Mucosa of gallbladder (tissue), 1 donor: ENCODE data around the gene DGKD. TPM values are rescaled to one million over a fixed set of nuclear protein-coding genes. Genes with fewer than 3 reads are reported as not detected.

Experiments
- DNase-seq: peaks from one replicate; pipeline ENCODE4 v3.0.0-alpha.2; 2020; ENCODE audit warnings: low spot score
- total RNA-seq: library from RNA; stranded (reverse); gene quantifications from one replicate; pipeline ENCODE4 v1.2.1, GENCODE V29; 2021
- donor health status: DM: no; HTN: no; CAD: no.

The DGKD gene
- total RNA-seq, 1 donor from 2014 or later, result 24.3 TPM

GRCh38 chr2:233426619-233427342, 72.5 kb downstream of the DGKD start:
- no peak for DNase-seq

DNA sequence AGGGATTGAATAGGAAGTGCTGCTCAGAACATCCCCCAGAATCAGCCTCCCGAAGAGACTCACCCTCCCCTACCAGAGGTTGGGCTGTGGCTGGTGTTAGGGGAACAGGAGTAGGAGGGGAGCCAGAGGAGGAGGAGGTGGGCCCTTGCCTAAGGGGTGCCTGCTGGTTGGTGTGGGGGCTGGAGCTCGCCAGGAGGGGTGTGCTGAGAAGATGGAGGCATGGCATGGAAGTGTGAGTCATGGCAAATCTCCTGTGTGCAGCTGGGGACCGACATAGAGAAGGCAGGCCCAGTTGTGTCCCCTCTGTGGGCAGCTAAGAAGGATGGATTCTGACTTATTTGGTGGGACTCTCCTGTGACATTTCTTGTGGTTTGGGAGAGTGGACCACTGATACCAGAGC, 73.7 kb downstream of the DGKD start:
- no peak for DNase-seq

- no peak for DNase-seq
Measured at GRCh38 chr2:233428438-233428837, 74.1 kb downstream of the DGKD start.

DNA sequence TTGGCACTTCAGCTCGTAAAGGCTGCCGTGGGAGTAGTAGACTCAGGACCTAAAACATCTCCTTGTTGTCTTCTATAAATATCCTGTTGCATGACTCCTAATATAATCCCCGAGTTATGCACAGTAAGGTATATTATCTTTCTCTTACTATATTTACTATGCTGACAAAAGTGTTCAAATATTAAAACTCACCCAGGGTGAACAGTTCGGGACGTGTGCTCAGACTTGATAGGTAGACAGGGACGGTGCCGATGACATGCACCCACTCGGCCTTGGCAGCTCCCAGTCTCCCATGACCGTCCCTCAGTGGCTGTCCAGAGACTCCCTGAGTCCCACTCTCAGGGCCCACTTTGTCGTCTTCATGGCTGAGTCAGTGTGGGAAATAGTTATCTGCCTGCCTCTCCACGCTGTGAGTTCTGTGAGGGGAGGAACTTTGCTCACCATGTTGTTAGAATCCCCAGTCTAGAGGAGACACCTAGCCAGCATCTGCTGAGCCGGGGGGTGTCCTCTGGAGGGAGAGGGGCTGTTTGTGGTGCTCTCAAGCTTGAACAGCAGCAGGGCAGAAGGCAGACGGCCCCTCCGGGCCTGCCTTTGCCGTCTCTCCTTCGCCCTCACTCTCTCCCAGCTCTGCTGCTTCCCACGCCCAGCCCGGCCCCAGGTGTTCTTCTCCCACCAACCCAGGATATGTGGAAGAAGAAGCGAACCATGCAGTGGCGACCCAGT, 75.0 kb downstream of the DGKD start:
- DNase-seq, result no peak

GRCh38 chr2:233430081-233430480, 75.8 kb downstream of the DGKD start:
- no peak for DNase-seq

DNA sequence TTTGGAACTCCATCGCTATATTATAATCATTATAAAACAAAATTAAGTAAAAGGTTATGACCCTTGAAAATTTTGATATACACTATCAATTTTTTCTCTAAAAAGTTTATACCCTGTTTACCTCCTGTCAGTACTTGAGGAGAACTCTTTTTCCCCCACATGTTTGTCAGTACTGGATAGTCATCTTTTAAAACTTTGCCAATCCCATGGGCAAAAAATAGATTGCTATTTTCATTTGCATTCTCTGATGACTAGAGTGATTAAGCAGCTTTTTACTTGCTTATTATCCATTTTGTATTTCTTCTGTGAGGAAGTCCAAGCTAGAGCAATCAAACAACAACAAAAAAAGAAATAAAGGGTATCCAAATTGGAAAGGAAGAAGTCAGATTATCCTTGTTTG, 76.4 kb downstream of the DGKD start:
- DNase-seq, result no peak

- DNase-seq, result no peak
Measured at GRCh38 chr2:233433029-233433428, 78.7 kb downstream of the DGKD start.

- DNase-seq, result no peak
Measured at GRCh38 chr2:233433794-233434193, 79.5 kb downstream of the DGKD start.

GRCh38 chr2:233434666-233435330, 80.5 kb downstream of the DGKD start:
- DNase-seq, result no peak

DNA sequence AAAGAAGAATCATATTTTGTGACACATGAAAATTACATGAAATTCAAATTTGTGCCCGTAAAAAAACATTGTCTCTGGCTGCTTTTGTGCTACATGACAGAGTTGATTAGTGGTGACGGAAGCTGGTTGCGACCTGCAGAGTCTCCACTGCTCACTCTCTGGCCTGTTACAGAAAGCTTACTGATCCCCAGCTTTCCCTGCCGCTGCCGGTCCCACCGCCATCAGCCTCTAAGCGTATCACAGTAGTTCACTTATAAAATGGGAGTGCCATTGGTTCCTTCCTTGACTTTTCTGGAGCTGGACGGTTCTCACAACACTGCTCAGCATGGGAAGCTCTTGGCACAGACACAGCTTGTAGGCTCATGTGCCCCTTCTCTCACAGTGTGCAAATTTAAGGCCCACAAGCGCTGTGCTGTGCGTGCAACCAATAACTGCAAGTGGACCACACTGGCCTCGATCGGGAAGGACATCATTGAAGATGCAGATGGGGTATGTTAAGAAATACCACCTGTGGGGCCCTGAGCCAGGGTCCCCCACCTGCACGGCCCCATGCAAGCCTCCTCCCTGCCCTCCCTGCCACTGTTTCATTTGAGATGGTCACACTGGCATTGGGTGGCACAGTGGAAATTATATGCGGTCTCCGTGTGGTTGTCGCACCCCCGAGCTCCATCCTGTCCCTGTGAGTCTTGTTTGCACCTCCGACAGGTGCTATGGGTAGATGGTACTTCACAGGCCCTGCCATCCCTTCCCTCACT, 81.3 kb downstream of the DGKD start:
- no peak for DNase-seq

GRCh38 chr2:233436191-233436581, 81.9 kb downstream of the DGKD start:
- DNase-seq, result no peak

DNA sequence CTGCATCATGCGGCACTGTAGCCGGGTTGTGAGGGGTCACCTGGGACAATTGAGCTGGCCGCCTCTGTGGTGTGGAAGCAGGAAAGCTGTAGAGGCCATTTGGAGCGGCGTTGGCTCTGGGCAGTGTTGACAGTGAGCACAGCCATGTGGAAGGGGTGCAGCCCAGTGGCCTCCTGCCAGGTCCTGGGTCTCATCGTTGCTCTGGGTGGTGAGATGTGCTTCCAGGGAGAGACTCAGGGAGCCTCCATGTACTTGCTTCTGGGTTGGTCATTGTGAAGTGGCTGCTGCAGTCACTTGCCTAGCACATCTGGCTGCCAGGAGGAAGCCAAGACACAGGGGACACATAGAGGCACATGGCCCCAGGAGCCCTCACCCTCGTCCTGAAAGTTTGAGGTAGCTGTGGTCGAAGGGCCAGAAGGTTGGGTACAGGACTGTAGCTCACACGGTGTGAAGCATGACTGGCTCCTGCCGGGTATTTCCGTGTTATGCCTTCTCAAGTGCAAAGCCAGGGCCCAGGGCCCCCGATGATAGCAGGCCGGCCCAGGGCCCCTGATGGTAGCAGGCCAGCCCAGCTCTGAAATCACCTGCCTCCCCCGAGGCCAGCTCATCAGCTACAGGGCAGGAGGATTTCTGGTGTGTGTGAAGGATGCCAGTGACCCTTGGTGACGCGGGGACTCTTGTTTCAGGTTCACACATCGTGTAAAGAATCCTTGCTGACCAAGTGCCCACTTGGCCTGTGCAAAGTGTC, 82.6 kb downstream of the DGKD start:
- DNase-seq, result no peak

GRCh38 chr2:233437439-233437955, 83.2 kb downstream of the DGKD start:
- DNase-seq, result no peak

DNA sequence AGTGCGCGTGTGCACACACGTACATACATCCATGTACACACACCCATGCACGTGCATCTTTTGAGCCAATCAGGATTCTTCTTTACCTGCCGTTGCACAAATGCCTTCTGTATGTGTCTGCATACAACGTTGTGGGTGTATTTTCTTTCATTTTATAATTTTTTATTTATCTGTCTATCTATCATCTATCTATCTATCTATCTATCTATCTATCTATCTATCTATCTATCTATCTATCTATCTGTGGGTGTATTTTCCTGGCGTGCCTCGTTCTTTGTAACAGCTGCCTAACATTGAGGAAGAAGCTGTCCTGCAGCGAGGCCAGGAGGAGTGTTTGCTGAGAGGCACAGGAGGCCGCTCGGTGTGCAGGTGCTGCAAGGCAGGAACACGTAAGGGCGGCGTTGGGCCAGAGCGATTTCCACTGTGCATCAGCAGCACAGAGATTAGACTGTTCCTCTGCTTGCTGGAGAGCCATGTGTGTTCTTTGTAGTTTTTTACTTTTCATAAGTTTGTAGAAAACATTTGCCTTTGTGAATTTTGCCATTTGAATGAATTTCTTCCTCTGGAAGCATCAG, 84.4 kb downstream of the DGKD start:
- no peak for DNase-seq

DNA sequence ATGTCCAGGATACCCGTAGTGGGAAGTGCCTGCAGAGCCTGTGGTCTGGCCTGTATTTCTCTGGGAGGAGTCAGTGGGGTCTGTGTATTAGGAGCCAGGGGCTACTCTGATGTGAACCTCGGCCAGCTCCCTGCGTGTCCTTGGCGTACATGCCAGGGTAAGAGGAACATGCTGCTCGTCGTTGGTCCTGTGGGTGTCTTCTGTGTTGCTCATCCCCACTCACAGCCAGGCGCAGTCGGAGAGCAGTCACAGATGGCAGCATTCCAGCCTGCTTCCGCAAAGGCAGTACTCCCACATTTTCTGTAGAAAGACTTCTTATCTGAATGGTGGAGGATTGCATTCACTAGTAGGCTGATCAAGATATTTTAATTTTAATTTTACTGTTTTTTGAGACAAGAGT, 84.9 kb downstream of the DGKD start:
- DNase-seq, result no peak

DNA sequence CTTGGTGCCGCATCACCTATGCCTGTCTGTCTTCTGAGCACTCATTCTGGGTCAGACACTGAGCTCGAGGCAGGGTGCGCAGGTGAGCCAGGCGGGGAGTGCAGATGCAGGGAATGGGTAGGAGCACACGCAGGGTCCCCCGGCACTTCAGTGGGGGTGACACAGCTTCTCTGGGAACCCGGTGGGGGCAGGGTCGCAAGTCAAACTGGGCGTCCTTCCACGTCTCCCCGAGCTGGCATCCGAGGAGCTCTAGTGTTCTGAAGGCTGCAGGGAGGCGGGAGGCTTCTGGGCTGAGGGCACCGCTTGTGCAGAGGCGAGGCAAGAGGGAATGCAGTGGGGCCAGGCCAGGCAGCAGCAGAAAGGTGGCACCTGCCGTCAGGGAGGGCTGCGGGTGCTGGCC, 86.0 kb downstream of the DGKD start:
- no peak for DNase-seq

DNA sequence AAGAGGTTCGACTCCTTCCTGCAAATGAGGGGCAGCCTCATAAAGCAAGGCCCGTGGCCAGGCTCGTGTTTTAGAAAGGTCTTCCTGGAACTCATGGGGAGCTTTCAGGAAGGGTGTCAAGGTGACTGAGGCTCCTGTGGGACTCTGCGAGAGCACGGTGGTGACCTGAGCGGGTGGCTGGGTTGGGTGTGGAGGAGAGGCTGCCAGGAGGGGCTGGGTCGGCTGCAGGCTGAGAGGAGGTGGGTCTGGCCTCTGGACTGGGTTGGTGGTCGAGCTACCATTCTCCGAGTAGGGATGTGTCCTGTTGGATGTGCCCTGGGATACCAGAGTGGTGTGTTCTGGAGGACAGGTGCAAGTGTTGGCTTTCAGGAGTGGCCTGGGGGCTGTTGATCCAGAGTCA, 86.4 kb downstream of the DGKD start:
- DNase-seq, result no peak

DNA sequence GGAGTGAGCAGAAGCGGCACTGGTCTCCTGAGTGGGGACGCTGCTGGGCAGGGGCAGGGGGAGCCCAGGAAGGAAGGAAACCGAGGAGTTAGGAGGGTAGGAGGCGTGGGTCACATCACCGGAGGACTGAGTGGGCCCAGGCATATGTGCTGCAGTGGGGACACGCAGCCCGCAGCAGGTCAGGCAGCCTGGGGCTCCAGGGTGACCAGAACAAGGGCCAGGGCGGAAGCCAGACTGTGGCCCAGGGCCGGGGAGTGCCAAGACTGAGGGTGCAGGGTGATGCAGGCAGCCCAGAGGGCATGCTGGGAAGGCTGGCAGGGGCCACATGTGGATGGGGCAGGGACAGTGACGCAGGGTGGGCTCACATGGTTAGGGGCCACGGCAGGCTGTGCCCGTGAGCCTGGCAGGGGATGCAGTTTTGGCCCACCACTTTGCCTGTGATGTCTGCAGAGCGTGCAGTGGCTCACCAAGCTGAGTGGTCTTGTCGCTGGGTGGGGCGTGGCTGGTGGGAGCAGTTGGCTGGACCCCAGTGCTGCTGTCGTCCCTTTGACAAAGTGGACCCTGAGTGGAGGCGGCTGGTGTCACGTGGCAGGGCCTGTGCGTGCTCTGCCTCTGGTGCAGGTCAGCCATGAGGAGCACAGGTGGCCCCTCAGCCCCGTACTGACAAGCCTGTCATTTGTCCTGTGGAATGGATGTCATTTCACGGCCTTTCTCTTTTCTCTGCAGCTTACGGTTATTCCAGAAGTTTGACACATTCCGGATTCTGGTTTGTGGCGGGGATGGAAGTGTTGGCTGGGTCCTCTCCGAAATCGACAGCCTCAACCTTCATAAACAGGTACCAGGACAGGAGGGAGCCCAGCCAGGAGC, 87.1 kb downstream of the DGKD start:
- no peak for DNase-seq

GRCh38 chr2:233442028-233442310, 87.7 kb downstream of the DGKD start:
- DNase-seq, result no peak

- DNase-seq, result peak; percentile 85
Measured at GRCh38 chr2:233443511-233444183, 89.4 kb downstream of the DGKD start.
